HG03439 (cell line): ENCODE data around the gene APPL1.
"Not testable (repeated sequence)": the region's sequence is repeated elsewhere in the genome, so short reads cannot be mapped to it uniquely, and the experiment has no call there.

Source experiments
- ATAC-seq: cut with Tn5 transposase; IDR thresholded peaks from one replicate; pipeline ENCODE4 v1.9.1; 2021; ENCODE audit warnings: mild to moderate bottlenecking, moderate library complexity; ENCODE audit not compliant: unreplicated experiment

APPL1 gene

DNA sequence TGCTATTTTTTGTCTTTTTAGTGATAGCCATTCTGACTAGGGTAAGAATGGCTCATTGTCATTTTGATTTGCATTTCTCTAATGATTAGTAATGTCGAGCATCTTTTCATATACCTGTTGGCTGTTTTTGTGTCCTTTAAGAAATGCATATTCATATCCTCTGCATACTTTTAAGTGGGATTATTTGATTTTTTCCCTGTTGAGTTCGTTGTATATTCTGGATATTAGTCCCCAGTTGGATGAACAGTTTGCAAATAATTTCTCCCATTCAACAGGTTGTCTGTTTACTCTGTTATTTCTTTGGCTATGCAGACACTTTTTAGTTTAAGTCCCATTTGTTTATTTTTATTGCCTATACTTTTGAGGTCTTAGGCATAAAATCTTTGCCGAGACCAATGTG lies 34.4 kb downstream of the APPL1 start:
- no peak for ATAC-seq

DNA sequence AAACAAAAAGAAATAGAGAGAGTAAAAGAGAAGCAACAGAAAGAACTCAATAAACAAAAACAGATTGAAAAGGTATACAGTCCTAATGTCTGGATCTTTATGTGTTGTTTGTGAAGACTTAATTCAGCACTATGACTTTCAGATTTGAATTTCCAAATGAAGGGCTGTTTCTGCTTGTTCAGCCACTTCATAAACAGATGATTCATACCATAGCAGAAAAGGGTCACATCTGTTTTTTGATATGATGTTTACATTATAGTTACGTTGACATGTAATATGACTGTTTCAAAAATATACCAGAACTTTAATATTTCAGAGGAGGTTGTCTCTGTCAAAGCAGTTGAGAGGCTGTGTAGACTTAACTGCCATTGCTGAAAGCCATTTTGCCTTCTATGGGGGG lies 40.9 kb downstream of the APPL1 start:
- no peak for ATAC-seq

DNA sequence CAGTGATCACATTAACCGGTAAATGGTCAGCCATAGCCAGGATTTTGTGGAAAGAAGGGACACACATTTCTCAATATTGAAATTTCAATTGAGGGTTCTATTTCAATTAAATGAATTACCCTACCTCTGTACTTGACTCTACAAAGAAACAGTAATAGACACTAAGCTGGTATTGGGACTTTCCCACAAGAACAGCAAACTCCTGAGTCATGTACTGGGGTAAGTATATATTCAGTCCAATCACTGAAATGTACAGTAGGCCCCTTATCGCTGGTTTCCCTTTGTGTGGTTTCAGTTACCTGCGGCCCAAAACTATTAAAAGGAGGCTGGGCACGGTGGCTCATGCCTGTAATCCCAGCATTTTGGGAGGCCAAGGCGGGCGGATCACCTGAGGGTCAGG lies 47.3 kb downstream of the APPL1 start:
- no peak for ATAC-seq

DNA sequence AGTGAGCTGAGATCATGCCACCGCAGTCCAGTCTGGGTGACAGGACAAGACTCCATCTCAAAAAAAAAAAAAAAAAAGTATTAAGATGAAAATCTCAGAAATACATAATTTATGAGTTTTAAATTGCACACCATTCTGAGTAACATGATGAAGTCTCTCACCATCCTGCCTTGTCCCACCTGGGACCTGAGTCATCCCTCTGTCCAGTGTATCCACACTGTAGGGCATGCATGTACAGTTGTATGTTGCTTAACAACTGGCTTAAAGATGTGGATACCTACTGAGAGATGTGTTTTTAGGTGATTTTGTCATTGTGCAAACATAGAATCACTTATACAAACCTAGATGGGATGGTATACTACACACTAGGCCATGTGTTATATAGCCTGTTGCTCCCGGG lies 47.9 kb downstream of the APPL1 start:
- ATAC-seq: no peak

DNA sequence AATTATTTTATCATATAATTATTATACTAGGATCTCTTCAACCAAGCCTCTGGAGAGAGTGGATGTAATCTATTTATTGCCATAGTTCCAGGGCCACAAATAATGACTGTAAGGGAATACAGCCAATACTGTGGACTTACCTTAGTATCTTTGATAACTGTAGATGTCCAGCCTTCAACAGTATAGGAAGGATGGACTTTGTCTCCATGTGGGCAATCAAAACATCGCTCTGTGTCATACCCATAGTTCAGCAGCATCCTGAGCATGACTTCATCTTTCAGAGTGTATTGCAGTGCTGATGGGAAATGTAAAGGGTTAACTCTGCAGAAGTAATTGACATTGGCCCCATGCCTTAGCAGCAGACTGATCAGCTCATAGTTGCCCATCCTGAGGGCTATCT lies 50.7 kb downstream of the APPL1 start:
- no peak for ATAC-seq

DNA sequence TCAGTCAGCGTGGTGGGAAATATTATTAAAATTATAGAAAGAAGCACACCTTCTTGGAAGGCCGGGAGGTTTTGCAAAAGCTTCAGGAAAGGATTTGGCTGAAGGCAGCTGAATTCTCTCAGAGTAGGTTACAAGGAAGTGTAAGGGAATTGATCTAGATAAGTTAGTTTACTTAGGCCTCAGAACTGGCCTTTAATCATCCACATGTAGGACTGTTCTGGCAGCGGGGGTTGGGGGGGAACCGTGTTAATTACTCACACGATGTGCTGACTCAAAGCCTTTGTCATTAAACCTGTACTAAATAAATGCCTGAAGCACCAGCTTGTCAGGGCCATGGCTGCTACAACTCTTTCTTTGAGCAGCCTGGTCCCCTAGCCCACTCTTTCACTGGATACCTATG lies 52.2 kb downstream of the APPL1 start:
- ATAC-seq: no peak

DNA sequence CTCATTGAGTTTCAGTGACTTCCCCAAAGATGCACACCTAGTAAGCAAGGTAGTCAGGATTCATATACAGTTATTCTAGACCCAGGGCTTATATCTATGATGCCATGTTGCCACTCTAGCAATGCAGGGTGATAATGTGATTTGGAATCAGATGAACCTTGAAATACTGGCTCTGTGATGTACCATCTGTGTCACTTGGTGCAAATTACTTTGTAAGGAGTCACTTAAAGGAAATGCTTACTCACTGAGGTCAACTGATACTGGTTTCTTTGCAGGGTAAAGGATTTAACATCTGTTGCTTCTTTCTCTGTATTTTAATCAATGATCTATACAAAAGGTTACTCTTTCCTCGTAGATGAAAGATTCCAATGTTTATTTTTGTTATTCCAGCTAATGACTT lies 54.2 kb downstream of the APPL1 start:
- no peak for ATAC-seq

DNA sequence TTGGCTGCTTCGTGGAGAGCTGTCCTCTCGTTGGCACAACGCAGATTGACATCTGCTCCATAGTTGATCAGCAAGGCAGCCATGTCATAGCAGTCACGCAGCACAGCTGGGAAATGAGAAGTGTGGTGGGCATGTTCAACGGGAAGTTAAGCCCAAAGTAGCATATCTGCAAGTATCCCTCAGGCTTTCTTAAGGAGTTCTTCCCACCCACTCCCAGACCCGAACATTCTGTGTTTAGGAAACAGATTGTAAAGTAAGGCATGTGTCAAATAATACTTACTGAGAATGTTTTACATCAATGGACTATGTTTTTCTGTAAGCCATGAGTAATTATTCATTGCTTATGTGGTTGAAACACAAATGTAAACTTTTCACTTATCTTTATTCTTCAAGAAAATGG lies 55.8 kb downstream of the APPL1 start:
- ATAC-seq: no peak

DNA sequence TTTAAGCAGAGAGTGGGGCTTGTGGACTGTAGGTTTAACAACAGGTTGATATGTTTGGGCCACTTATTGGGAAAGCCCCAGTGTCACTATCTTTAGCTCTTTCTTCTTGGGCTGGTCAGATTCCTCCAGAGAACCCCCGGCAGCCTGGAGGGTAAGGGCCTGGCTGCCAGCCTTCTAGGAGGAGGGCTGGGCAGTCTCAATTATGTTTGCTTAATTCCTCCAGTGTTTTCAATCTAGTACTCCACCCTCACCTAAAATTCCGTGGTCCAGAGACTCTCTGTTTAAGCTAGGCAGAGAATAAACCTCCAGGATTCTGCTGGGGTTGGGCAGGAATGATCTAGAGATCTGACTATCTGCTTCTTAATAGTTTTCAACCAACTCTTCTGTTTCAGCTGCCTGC lies 59.7 kb downstream of the APPL1 start:
- no peak for ATAC-seq

DNA sequence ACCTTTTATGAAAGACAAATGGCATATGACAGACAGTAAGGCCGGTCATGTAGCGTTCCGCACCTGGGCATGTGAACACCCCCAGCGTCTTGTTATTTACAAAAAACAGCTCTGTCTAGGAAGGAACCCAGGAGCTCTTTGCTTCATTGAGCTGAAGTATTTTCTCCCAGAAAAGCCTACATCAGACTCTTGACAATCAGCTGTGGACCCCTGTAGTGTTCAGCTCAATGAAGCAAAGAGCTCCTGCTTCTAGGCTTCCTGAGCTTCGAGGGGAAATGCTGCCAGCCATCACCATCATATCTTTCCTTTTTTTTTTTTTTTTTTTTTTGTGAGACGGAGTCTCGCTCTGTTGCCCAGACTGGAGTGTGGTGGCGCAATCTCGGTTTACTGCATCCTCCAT lies 60.9 kb downstream of the APPL1 start:
- no peak for ATAC-seq

DNA sequence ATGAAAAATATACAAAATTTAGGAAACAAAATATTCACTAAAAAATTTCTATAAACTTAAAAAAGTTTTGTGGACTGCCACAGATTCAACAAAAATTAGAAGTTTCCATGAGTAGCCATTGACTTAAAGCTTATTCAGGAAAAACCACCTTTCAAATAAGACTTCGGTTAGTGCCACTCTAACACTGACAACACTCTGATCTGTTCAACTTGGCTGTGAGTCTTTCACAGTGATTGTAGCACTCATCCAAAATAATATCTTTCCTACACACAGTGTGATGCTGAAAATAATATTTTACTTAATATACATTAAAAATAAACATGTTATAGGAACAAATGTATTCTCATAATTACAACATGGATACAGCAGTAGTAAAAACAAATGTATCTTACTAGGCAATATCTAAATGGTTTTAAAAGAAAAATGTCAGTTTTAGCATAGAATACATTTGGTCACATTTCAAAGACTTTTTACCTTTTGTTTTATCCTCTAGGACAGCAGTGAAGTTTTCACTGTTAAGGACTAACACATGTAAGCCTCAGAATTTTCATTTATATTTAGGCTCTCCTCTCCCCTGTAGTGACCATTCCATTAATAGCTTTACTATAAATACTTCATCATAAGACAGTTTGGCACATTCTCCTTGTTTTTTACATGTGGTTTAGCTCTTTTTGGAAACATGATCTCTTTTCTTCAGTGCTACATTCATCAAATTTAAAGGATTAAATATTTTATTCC lies 64.8 kb downstream of the APPL1 start, which contains the start of gene ASB14:
Gene ASB14 (minus strand): TSS at position 527 of the 738 bp plus-strand sequence. CDS start 652 bp downstream, outside the sequence.
- ATAC-seq: no peak

DNA sequence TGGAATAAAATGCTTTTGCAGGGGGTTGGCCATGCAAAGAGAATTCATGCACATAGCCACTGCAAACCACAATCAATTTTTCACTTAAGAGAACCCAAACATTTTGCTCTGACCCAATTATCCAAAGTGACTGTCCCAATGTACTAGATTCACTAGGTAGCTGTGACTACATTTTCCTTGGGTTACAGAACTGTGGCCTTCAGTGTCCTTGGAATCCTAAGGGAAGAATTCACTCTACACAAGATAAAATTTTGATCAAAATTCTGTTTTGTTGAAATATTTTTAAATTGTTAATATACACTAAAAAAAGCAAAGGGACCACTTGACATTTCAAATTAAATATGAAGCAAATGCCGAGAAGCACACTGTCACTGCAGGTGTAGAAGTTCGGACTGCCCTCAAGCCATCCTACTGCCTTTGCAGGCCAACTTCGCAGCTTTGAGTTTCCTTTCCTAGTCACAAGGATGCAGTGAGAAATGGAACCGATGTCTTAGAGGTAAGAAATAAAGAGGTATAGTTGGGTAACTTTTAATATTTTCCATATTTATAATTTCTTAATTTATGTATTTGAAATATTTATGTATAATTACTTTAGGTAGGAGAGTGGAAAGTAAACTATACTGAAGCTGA lies 65.5 kb downstream of the APPL1 start:
- ATAC-seq: no peak

DNA sequence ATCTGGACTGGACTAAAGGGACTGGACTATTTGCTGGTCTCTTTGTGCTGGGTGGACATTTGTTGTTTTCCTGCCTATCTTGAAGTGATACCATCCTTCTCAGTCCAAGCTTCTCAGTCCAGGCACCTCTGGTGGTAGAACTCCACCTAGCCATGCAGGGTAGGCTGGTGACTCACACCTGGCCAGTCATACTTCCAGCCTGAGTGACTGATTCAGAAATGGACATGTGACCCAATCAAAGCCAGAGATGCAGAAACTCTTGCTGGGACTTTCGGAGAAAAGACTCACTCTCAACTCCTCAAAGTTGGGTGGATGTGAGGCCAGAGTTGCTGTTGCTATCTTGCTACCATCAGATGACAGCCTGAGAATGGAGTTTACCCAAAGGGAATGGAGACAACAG lies 70.5 kb downstream of the APPL1 start:
- no peak for ATAC-seq

DNA sequence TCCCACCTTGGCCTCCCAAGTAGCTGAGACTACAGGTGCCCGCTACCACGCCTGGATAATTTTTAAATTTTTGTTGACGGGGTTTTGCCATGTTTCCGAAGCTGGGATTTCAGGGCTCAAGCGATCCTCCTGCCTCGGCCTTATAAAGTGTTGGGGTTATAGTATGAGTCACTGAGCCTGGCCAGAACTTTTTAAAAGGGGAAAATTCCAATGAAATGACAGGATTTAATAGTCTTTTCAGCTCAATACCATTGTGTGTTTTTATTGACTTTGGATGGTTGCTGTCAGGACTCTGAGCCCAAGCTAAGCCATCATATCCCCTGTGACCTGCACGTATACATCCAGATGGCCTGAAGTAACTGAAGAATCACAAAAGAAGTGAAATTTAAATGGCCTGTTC lies 76.0 kb downstream of the APPL1 start:
- not testable (repeated sequence) for ATAC-seq

DNA sequence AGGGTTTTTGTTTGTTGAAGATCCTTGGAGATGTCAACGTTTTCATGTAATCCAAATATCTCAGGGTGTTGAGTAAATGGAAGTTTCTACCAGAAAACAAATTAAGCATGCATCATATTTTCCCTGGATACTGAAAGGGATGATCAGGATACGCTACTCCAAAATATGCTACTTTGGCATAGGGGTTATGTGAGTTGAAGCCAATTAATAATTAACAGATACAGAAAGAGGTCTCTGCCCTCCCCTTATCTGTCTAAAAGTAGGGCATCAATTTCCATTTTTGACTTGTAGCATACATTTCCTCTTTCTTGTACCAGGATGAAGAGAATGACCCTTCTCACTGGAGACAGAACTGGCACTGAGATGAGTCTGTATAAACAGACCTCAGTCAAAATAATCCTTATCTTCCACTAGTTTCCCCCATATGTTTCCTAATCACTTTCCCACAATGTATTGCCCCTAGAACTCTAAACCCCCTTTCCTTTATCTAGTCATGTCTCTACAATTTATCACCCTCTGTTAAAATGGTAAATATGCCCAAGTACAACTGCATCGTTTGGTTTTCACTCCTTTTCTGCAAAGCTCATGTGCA lies 82.3 kb downstream of the APPL1 start:
- ATAC-seq: no peak

DNA sequence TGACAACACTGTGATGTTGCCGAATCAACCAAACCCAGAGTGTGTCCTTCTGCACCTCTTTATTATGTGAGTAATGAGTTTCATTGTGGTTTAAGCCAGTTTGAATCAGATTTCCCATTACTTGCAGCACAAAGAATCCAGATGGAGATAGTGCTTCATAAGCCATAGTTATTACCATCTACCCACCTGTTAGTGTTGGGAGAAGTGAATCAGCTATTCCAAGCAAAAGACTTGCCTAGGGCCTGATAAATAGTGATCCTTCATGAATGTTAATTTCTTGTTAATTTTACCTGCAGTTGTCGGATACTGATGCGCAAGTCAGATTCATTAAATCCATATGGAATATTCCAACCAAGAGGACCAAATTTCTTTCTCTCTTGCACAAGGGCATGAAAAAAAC lies 86.7 kb downstream of the APPL1 start:
- no peak for ATAC-seq
